Osteoblast (primary cell): Measurements from ENCODE around the gene NCKAP1. TPM values are rescaled to one million over a fixed set of nuclear protein-coding genes. Genes with fewer than 3 reads are reported as not detected.

Experiments used
- DNase-seq: peaks from one replicate; pipeline ENCODE4 v3.0.0; 2011; ENCODE audit warnings: low spot score, mixed read lengths; ENCODE audit not compliant: insufficient read length; ENCODE audit errors: missing footprints
- H2AFZ ChIP-seq: 2 replicates; pipeline ENCODE4 v1.6.0; 2011; ENCODE audit warnings: mild to moderate bottlenecking, low read length
- H3K27ac ChIP-seq: 2 replicates; pipeline ENCODE4 v1.5.1; 2011; ENCODE audit warnings: mild to moderate bottlenecking, low read depth, low read length, moderate library complexity
- H3K27me3 ChIP-seq: 2 replicates; pipeline ENCODE4 v1.6.0; 2012; ENCODE audit warnings: mild to moderate bottlenecking, control low read depth, inconsistent platforms, low read length, moderate library complexity; ENCODE audit not compliant: insufficient read depth
- H3K36me3 ChIP-seq: 2 replicates; pipeline ENCODE4 v1.5.1; 2011; ENCODE audit warnings: mild to moderate bottlenecking, low read length, control low read depth, moderate library complexity; ENCODE audit not compliant: insufficient read depth
- H3K4me1 ChIP-seq: 2 replicates; pipeline ENCODE4 v1.5.1; 2011; ENCODE audit warnings: mild to moderate bottlenecking, low read length, control low read depth, moderate library complexity; ENCODE audit not compliant: insufficient read depth
- H3K4me2 ChIP-seq: 2 replicates; pipeline ENCODE4 v1.6.0; 2011; ENCODE audit warnings: mild to moderate bottlenecking, low read length; ENCODE audit not compliant: insufficient read depth
- H3K4me3 ChIP-seq: fragments of 200-600 bp; sonication (generic); 3 replicates; pipeline ENCODE4 v1.5.1; 2012; ENCODE audit warnings: mild to moderate bottlenecking, low read length, inconsistent platforms; ENCODE audit not compliant: insufficient read depth
- H3K79me2 ChIP-seq: 2 replicates; pipeline ENCODE4 v1.6.0; 2012; ENCODE audit warnings: mild to moderate bottlenecking, low read length, control low read depth, inconsistent platforms; ENCODE audit not compliant: insufficient read depth
- H3K9me3 ChIP-seq: 2 replicates; pipeline ENCODE4 v1.5.1; 2011; ENCODE audit warnings: low read depth, low read length, control low read depth
- H4K20me1 ChIP-seq: 2 replicates; pipeline ENCODE4 v1.6.0; 2012; ENCODE audit warnings: mild to moderate bottlenecking, low read length, control low read depth; ENCODE audit not compliant: insufficient read depth
- CTCF ChIP-seq: IDR thresholded peaks from 2 replicates; pipeline ENCODE4 v1.5.1; 2011; ENCODE audit warnings: mild to moderate bottlenecking, low read depth, low read length, moderate library complexity; ENCODE audit errors: extremely low read depth
- total RNA-seq: library from RNA; depleted of rRNA; stranded (reverse); fragments of >200 nt; gene quantifications from 2 replicates; pipeline ENCODE4 v1.2.3, GENCODE V29; 2012

Gene NCKAP1
- total RNA-seq, 1 donor = 209 TPM

GRCh38 chr2:183031911-183032794 is 6.1 kb downstream of the NCKAP1 start:
- no peak overlapping the region for H3K27ac ChIP-seq
- peaks cover 65% of the 10 kb centered on the region for H4K20me1 ChIP-seq
- H2AFZ ChIP-seq = no peak overlapping the region
- DNase-seq = no peak
- H3K79me2 ChIP-seq = peaks cover 99% of the 10 kb centered on the region
- no peaks in the 10 kb centered on the region for H3K9me3 ChIP-seq
- no peak for TF ChIP-seq CTCF
- H3K4me1 ChIP-seq = peaks cover 24% of the 10 kb centered on the region
- H3K4me3 ChIP-seq = no peak overlapping the region
- H3K4me2 ChIP-seq = no peak overlapping the region
- H3K27me3 ChIP-seq = no peaks in the 10 kb centered on the region
- no peaks in the 10 kb centered on the region for H3K36me3 ChIP-seq

GRCh38 chr2:183029219-183029618 is 9.0 kb downstream of the NCKAP1 start:
- Histone ChIP-seq H3K27me3 (no peaks in the 10 kb centered on the region), H4K20me1 (peaks cover 60% of the 10 kb centered on the region), H2AFZ (no peak overlapping the region), H3K4me1 (peaks cover 7% of the 10 kb centered on the region), H3K27ac (no peak overlapping the region), H3K79me2 (peaks cover 99% of the 10 kb centered on the region), H3K9me3 (no peaks in the 10 kb centered on the region), H3K4me3 (no peak overlapping the region), H3K4me2 (no peak overlapping the region), H3K36me3 (no peaks in the 10 kb centered on the region)
- no peak for TF ChIP-seq CTCF
- no peak for DNase-seq

DNA sequence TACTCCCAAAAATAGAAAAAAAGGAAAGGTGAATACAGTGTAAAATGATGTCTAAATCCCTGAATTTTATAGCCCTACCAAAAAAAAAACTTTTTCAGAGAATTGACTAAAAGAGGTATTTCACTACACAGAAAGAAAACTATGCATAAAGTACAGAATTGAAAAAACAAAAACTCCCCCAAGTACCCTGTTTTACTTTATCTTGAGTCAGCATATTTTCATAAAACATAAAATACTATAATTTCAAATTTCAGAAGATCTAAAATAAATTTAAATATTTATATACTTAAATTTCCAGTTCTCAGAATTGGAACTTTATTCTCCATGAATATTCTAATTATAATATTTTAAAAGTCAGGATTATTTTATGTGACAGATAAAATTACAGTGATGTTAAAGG is 10.1 kb downstream of the NCKAP1 start:
- H3K36me3 ChIP-seq = no peaks in the 10 kb centered on the region
- H4K20me1 ChIP-seq = peaks cover 59% of the 10 kb centered on the region
- no peaks in the 10 kb centered on the region for H3K27me3 ChIP-seq
- peaks cover 99% of the 10 kb centered on the region for H3K79me2 ChIP-seq
- no peak overlapping the region for H3K27ac ChIP-seq
- H3K4me3 ChIP-seq = no peak overlapping the region
- H3K4me1 ChIP-seq = peaks cover 6% of the 10 kb centered on the region
- H3K4me2 ChIP-seq = no peak overlapping the region
- no peaks in the 10 kb centered on the region for H3K9me3 ChIP-seq
- TF ChIP-seq CTCF = no peak
- no peak for DNase-seq
- H2AFZ ChIP-seq = no peak overlapping the region

GRCh38 chr2:183027443-183027842 is 10.8 kb downstream of the NCKAP1 start:
- H3K9me3 ChIP-seq = no peaks in the 10 kb centered on the region
- no peak overlapping the region for H3K27ac ChIP-seq
- peaks cover 52% of the 10 kb centered on the region for H4K20me1 ChIP-seq
- peaks cover 99% of the 10 kb centered on the region for H3K79me2 ChIP-seq
- H3K27me3 ChIP-seq = no peaks in the 10 kb centered on the region
- no peak overlapping the region for H3K4me2 ChIP-seq
- peaks cover 6% of the 10 kb centered on the region for H3K4me1 ChIP-seq
- TF ChIP-seq CTCF = no peak
- no peak overlapping the region for H2AFZ ChIP-seq
- peaks cover under 1% of the 10 kb centered on the region for H3K36me3 ChIP-seq
- H3K4me3 ChIP-seq = no peak overlapping the region
- no peak for DNase-seq
